ENCODE measurements around the gene KLRG1.

Gene KLRG1

GRCh38 chr12:9043766-9044165, 54.4 kb downstream of the KLRG1 start:
- no peak for DNase-seq

DNA sequence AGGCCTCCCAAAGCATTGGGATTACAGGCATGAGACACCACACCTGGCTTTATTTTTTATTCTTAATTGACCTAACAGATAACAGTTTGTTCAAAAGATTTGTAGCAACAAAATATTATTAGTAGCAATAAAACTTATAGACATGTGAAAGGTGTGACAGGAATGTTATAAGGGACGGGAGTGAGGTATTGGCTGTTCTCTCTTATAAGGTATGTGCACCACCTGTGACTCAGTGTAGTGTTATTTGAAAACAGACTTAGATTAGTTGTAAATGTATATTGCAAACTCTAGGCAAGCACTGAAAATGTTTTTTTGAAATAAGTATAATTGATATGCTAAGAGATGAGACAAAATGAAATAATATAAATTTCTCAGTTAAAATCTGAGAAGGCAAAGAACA, 57.8 kb downstream of the KLRG1 start:
- DNase-seq, result no peak

DNA sequence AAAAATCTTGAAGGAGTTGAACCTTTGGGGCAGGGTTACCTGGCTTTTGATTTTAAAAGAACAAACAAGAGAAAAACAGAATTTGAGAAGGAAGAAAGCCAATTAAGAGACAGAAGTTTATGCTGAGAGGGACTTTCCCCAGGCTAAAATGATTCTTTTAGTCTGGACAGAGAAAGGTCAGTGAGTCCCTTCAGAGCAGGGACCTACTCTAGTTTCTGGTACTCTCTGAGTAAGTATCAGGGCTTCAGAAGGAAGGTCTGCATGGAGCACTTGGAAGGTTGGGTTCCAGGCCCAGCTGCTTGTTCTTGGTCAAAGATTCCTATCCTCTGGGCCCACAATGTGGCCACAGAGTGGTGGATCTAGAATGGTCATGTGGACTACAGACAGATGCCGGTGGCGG, 59.6 kb downstream of the KLRG1 start:
- no peak for DNase-seq

- DNase-seq, result peak; percentile 30 to 74
Measured at GRCh38 chr12:9049520-9050133, 60.3 kb downstream of the KLRG1 start.

GRCh38 chr12:9050521-9051157, 61.3 kb downstream of the KLRG1 start:
- no peak for DNase-seq

- DNase-seq, result no peak
Measured at GRCh38 chr12:9051158-9051550, 61.8 kb downstream of the KLRG1 start.

DNA sequence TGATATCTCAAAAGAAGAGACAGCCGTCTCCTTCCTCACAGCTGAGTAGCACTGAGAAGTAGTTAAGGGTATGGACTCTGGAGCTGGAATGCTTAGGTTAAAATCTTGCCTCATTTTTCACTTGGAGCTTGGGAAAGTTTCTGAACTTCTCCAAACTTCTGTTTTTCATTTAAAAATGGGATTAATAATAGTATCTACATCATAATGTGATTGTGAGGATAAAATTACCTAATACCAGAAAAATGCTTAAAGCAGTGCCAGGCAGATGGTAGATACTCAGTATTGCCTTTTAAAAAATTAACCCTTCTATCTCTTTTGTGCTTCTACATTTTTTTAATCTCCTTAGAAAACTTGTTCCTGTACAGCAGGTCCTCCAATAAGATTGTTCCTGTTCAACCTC, 63.3 kb downstream of the KLRG1 start:
- DNase-seq, result no peak

Measured in CD4-positive, alpha-beta T cell treated with Interleukin-4 for 1 hour (primary cell).